ENCODE measurements around the gene C1orf35. TPM values are rescaled to one million over a fixed set of nuclear protein-coding genes. Genes with fewer than 3 reads are reported as not detected.

Gene C1orf35
- total and polyA plus RNA-seq, 2 experiments from 2014 or later, result 12.3 to 24.6 TPM

- H3K4me1 ChIP-seq (ENCODE audit: insufficient read depth), result peaks cover 30% of the 10 kb centered on the region
- TF ChIP-seq EZH2phosphoT487 (IDR thresholded peaks at IDR 0.05; ENCODE audit: low read depth, severe bottlenecking, unreplicated experiment) (no peak), CTCF (IDR thresholded peaks at IDR 0.05; ENCODE audit: poor library complexity) (no peak), EZH2 (IDR thresholded peaks at IDR 0.05; ENCODE audit: borderline replicate concordance) (no peak)
- no peaks in the 10 kb centered on the region for H3K36me3 ChIP-seq (replicated peaks; ENCODE audit: insufficient read depth, low read depth)
- H3K27me3 ChIP-seq, result no peaks in the 10 kb centered on the region
- no peak overlapping the region for H3K4me3 ChIP-seq
- WGBS (ENCODE audit: low lambda C conversion rate, missing lambda C conversion rate), result 93% methylated on average over 12 of the region's 12 CpGs
- H4K20me1 ChIP-seq (ENCODE audit: insufficient read depth, poor library complexity, severe bottlenecking), result peaks cover 7% of the 10 kb centered on the region
- H3K27ac ChIP-seq, result peak overlapping the region; percentile 91
- DNase-seq (ENCODE audit: low spot score), result no peak
- no peaks in the 10 kb centered on the region for H3K9me2 ChIP-seq (replicated peaks; ENCODE audit: insufficient read depth)
- H3K9me3 ChIP-seq (ENCODE audit: low read depth), result no peaks in the 10 kb centered on the region
- H3K79me2 ChIP-seq, result peaks cover 7% of the 10 kb centered on the region
- no peak overlapping the region for H2AFZ ChIP-seq
- H3K4me2 ChIP-seq, result peak overlapping the region; percentile 62
These were observed 48.2 kb upstream of the C1orf35 start for GRCh38 chr1:228151180-228151925.

GRCh38 chr1:228150461-228151179 is 47.5 kb upstream of the C1orf35 start:
- Histone ChIP-seq H3K27ac (peak overlapping the region; percentile 91), H3K27me3 (no peaks in the 10 kb centered on the region), H3K36me3 (replicated peaks; ENCODE audit: insufficient read depth, low read depth) (no peaks in the 10 kb centered on the region), H3K79me2 (peaks cover 12% of the 10 kb centered on the region), H3K4me1 (ENCODE audit: insufficient read depth) (peaks cover 30% of the 10 kb centered on the region), H4K20me1 (ENCODE audit: insufficient read depth, poor library complexity, severe bottlenecking) (peaks cover 13% of the 10 kb centered on the region), H3K9me3 (ENCODE audit: low read depth) (no peaks in the 10 kb centered on the region), H3K4me2 (peak overlapping the region; percentile 62), H3K4me3 (no peak overlapping the region), H3K9me2 (replicated peaks; ENCODE audit: insufficient read depth) (no peaks in the 10 kb centered on the region), H2AFZ (no peak overlapping the region)
- DNase-seq (ENCODE audit: low spot score), result peak; percentile 63
- TF ChIP-seq EZH2phosphoT487 (IDR thresholded peaks at IDR 0.05; ENCODE audit: low read depth, severe bottlenecking, unreplicated experiment), result no peak
- TF ChIP-seq EZH2 (IDR thresholded peaks at IDR 0.05; ENCODE audit: borderline replicate concordance), result no peak
- TF ChIP-seq CTCF (IDR thresholded peaks at IDR 0.05; ENCODE audit: poor library complexity), result no peak
- WGBS (ENCODE audit: low lambda C conversion rate, missing lambda C conversion rate), result 70% methylated on average over 14 of the region's 17 CpGs

- H3K4me1 ChIP-seq (ENCODE audit: insufficient read depth), result peaks cover 30% of the 10 kb centered on the region
- H3K79me2 ChIP-seq, result peaks cover 17% of the 10 kb centered on the region
- no peaks in the 10 kb centered on the region for H3K9me3 ChIP-seq (ENCODE audit: low read depth)
- H3K27me3 ChIP-seq, result no peaks in the 10 kb centered on the region
- no peaks in the 10 kb centered on the region for H3K9me2 ChIP-seq (replicated peaks; ENCODE audit: insufficient read depth)
- H3K4me2 ChIP-seq, result peak overlapping the region; percentile 62
- peaks cover 18% of the 10 kb centered on the region for H4K20me1 ChIP-seq (ENCODE audit: insufficient read depth, poor library complexity, severe bottlenecking)
- no peaks in the 10 kb centered on the region for H3K36me3 ChIP-seq (replicated peaks; ENCODE audit: insufficient read depth, low read depth)
- peak overlapping the region; percentile 91 for H3K27ac ChIP-seq
- no peak for TF ChIP-seq EZH2 (IDR thresholded peaks at IDR 0.05; ENCODE audit: borderline replicate concordance)
- TF ChIP-seq EZH2phosphoT487 (IDR thresholded peaks at IDR 0.05; ENCODE audit: low read depth, severe bottlenecking, unreplicated experiment), result no peak
- TF ChIP-seq CTCF (IDR thresholded peaks at IDR 0.05; ENCODE audit: poor library complexity), result no peak
- no peak for DNase-seq (ENCODE audit: low spot score)
- 94% methylated on average over 7 of the region's 7 CpGs for WGBS (ENCODE audit: low lambda C conversion rate, missing lambda C conversion rate)
- no peak overlapping the region for H3K4me3 ChIP-seq
- no peak overlapping the region for H2AFZ ChIP-seq
These were observed 47.0 kb upstream of the C1orf35 start for GRCh38 chr1:228150120-228150460.

All from hepatocyte (in vitro differentiated cells).